ENCODE results near the gene OR51F2.
"Not testable (repeated sequence)": the region's sequence is repeated elsewhere in the genome, so short reads cannot be mapped to it uniquely, and the experiment has no call there.

Gene OR51F2, protein sequence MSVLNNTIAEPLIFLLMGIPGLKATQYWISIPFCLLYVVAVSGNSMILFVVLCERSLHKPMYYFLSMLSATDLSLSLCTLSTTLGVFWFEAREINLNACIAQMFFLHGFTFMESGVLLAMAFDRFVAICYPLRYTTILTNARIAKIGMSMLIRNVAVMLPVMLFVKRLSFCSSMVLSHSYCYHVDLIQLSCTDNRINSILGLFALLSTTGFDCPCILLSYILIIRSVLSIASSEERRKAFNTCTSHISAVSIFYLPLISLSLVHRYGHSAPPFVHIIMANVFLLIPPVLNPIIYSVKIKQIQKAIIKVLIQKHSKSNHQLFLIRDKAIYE

DNA sequence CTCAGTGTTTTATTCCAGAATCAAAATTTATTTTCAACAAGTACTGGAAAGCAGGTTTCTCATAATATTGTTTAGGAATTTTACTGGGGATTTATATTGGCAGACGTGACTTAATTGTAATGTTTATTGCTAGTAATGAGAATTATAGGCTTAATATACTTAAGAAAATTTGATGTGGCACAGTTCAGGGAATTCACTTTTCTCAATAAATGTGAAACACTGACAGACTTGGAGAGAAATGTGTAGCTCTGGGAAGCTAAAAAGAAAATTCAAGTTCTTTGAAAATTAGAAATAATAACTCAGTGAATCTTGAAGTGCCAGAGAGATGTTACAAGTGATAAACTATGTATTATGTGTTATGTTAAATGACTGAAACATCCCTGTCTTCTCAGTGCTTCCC lies at the start of gene OR51F2:
Gene OR51F2 (plus strand): TSS at position 301 of the 400 bp plus-strand sequence. CDS start 101 bp downstream, outside the sequence.
- H3K4me1 ChIP-seq (ENCODE audit: insufficient read depth, low read length): no peaks in the 10 kb centered on the region
- no peak within 1 kb of the TSS for H3K4me3 ChIP-seq (ENCODE audit: low read length)
- H3K36me3 ChIP-seq (ENCODE audit: insufficient read depth, low read depth, low read length): no peaks in the 10 kb centered on the region
- H3K27me3 ChIP-seq (ENCODE audit: insufficient read depth, low read length): no peaks in the 10 kb centered on the region; the same call in 1 of the 2 replicates
- no peaks in the 10 kb centered on the region for H3K9me3 ChIP-seq (ENCODE audit: insufficient read depth, low read depth, low read length)
- H3K27ac ChIP-seq (ENCODE audit: low read length): no peak within 1 kb of the TSS
- H3K9ac ChIP-seq (ENCODE audit: low read depth, low read length): no peak within 1 kb of the TSS

DNA sequence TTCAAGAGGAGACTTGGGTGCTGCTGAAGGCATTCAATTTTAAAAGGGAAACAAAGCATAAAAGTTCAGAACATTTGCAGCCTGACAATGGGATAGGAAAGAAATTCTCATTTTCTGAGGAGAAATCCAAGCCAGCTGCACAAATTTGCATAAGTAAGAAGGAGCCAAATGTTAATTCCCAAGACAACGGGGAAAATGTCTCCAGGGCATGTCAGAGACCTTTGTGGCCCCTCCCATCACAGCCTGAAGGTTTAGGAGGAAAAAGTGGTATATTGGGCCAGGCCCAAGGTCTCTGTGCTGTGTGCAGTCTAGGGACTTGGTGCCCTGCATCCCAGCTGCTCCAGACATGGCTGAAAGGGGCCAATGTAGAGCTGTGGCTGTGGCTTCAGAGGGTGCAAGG lies 38.7 kb upstream of the OR51F2 start:
- Histone ChIP-seq H3K27ac (ENCODE audit: low read length) (no peak overlapping the region), H3K27me3 (ENCODE audit: insufficient read depth, low read length) (no peaks in the 10 kb centered on the region), H3K4me1 (ENCODE audit: insufficient read depth, low read length) (no peaks in the 10 kb centered on the region), H3K4me3 (ENCODE audit: low read length) (no peak overlapping the region), H3K9me3 (ENCODE audit: insufficient read depth, low read depth, low read length) (peaks cover 3% of the 10 kb centered on the region; the same call in 1 of the 2 replicates), H3K36me3 (ENCODE audit: insufficient read depth, low read depth, low read length) (no peaks in the 10 kb centered on the region), H3K9ac (ENCODE audit: low read depth, low read length) (no peak overlapping the region)

DNA sequence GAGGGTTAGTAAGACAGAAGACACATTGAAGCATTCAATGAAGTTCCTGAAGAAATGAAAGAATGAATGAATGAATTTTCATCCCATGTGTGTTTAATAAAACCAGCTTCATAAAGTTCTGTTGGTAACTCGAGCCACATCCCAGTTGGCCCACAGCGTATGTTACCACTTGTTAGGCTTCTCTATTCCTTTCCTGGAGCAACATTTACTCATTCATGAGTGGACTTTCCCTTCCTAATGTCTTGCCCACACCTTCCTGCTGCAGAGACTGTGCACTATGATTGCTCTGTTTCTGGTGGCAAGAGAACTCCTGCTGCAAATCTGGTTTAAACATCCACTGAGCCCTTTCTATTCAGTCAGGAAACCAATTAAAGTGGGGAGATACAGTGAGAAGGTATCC lies 23.9 kb upstream of the OR51F2 start:
- no peak overlapping the region for H3K4me3 ChIP-seq (ENCODE audit: low read length)
- H3K4me1 ChIP-seq (ENCODE audit: insufficient read depth, low read length): no peaks in the 10 kb centered on the region
- H3K36me3 ChIP-seq (ENCODE audit: insufficient read depth, low read depth, low read length): no peaks in the 10 kb centered on the region
- no peak overlapping the region for H3K27ac ChIP-seq (ENCODE audit: low read length)
- no peak overlapping the region for H3K9ac ChIP-seq (ENCODE audit: low read depth, low read length)
- no peaks in the 10 kb centered on the region for H3K27me3 ChIP-seq (ENCODE audit: insufficient read depth, low read length)
- H3K9me3 ChIP-seq (ENCODE audit: insufficient read depth, low read depth, low read length): no peaks in the 10 kb centered on the region

DNA sequence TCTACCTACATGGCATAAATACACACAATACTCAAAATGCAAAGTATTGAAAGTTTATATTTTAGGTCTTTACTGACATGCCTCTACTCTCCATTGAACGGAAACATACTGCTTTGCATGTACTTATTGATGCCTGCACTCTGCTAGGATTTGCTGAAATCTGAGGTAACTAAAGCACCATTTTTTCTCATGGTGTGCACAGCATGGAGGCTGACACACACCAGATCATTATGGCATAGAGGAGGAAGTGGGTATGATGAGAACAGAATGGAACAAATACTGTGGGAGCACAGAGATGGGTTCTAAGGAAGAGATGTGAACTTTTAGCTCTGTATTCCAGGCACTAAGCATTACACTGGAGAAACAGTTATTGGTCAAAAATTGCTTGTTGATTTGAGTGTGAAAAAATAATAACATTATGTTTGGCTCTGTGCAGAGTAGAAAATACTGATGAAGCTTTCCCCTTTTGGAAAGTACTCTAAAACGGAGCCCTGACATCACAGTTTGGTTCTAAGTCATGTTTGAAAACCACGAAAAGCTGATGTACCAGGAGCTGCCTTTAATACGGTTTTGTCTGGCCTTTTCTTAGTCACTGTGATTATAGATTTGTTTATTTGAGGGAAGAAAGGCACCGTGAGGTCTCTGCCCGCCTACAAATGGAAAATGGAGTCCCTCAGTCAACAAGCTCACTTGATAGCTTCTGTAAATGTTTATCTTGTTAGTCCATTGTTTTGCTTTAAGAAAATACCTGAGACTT lies 22.5 kb upstream of the OR51F2 start:
- H3K36me3 ChIP-seq (ENCODE audit: insufficient read depth, low read depth, low read length): no peaks in the 10 kb centered on the region

DNA sequence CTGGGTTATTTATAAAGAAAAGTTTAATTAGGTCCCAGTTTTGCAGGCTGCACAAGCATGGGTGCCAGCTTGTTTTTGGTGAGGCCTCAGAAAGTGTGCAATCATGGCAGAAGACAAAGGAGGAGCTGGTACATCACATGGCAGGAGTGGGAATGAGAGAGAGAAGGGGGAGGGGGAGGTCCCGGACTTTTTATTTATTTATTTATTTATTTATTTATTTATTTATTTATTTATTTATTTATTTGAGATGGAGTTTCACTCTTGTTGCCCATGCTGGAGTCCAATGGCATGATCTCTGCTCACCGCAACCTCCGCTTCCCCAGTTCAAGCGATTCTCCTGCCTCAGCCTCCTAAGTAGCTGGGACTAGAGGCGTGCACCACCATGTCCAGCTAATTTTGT lies 19.8 kb upstream of the OR51F2 start:
- not testable (repeated sequence) for H3K27ac ChIP-seq (ENCODE audit: low read length); H3K27me3 ChIP-seq (ENCODE audit: insufficient read depth, low read length); H3K9ac ChIP-seq (ENCODE audit: low read depth, low read length); H3K4me3 ChIP-seq (ENCODE audit: low read length); H3K9me3 ChIP-seq (ENCODE audit: insufficient read depth, low read depth, low read length); H3K4me1 ChIP-seq (ENCODE audit: insufficient read depth, low read length); H3K36me3 ChIP-seq (ENCODE audit: insufficient read depth, low read depth, low read length)

More for the DNA sequence above, 22.5 kb upstream of the OR51F2 start:
- Histone ChIP-seq H3K4me3 (ENCODE audit: low read length) (no peak overlapping the region), H3K27ac (ENCODE audit: low read length) (no peak overlapping the region), H3K9me3 (ENCODE audit: insufficient read depth, low read depth, low read length) (no peaks in the 10 kb centered on the region), H3K27me3 (ENCODE audit: insufficient read depth, low read length) (no peaks in the 10 kb centered on the region), H3K9ac (ENCODE audit: low read depth, low read length) (no peak overlapping the region), H3K4me1 (ENCODE audit: insufficient read depth, low read length) (no peaks in the 10 kb centered on the region)

DNA sequence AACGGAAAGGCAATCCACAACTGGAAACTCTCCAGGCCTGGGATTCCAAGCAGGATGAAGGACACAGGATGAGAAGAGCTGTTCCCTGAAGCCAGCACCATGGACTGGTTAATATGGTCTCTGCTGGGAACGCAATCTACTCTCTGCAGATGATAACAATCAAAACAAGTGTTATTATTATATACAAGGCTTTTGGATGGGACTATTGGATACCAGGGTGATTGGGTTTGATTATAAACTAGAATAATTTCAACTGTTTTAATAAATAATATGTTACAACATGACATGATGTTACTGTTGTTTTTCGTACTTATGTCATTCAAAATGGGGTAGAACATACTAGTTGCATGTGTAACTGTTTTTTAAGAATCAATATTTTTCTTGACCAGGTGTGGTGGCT lies 16.8 kb upstream of the OR51F2 start, which contains the start of gene OR52R1:
Gene OR52R1 (minus strand): TSS at position 101 of the 400 bp plus-strand sequence. CDS start 0 bp downstream, at position 101.
- Histone ChIP-seq H3K27me3 (ENCODE audit: insufficient read depth, low read length) (no peaks in the 10 kb centered on the region), H3K9me3 (ENCODE audit: insufficient read depth, low read depth, low read length) (no peaks in the 10 kb centered on the region), H3K36me3 (ENCODE audit: insufficient read depth, low read depth, low read length) (no peaks in the 10 kb centered on the region), H3K27ac (ENCODE audit: low read length) (no peak within 1 kb of the TSS), H3K4me1 (ENCODE audit: insufficient read depth, low read length) (no peaks in the 10 kb centered on the region), H3K4me3 (ENCODE audit: low read length) (no peak within 1 kb of the TSS), H3K9ac (ENCODE audit: low read depth, low read length) (no peak within 1 kb of the TSS)

DNA sequence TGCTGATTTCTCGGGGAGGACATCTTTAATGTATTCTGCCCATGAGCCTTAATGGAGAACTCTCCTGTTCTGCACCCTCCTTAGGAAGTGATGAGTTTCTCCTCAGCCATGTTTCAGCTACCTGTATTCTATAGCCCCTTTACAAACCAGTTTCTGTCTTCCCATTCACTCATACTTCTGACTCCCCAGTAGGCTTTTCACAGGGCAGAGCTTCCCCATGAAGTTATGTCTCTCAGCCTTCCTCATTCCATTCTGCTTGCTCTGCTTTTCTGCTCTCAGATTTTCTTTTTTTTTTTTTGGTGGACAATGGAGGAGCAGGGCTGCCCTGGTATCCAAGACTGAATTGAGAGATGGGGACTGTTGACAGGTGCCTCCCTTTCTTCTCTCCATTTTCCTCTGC lies 12.6 kb upstream of the OR51F2 start:
- Histone ChIP-seq H3K9me3 (ENCODE audit: insufficient read depth, low read depth, low read length) (no peaks in the 10 kb centered on the region), H3K27ac (ENCODE audit: low read length) (no peak overlapping the region), H3K9ac (ENCODE audit: low read depth, low read length) (no peak overlapping the region), H3K27me3 (ENCODE audit: insufficient read depth, low read length) (no peaks in the 10 kb centered on the region), H3K4me1 (ENCODE audit: insufficient read depth, low read length) (no peaks in the 10 kb centered on the region), H3K36me3 (ENCODE audit: insufficient read depth, low read depth, low read length) (no peaks in the 10 kb centered on the region), H3K4me3 (ENCODE audit: low read length) (no peak overlapping the region)

DNA sequence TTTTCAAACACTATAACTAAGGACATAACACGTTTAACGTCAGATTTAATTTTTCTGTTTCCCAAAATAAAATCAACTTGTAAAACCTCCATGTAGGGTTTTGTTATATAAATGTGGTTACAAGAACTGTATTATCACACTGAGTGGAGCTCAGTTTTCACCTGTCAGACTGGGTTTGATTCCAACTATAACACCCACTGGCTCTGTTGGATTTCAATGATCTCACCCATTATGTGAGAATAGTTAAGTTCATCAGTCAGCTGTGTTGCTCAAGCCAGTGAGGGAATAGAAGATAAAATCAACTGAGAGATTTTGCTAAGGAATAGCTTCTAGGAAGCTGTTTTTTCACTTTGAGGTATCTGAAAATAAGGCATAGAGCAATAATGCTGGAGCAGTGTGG lies 11.9 kb upstream of the OR51F2 start:
- H3K9me3 ChIP-seq (ENCODE audit: insufficient read depth, low read depth, low read length): no peaks in the 10 kb centered on the region
- H3K27ac ChIP-seq (ENCODE audit: low read length): no peak overlapping the region
- no peaks in the 10 kb centered on the region for H3K27me3 ChIP-seq (ENCODE audit: insufficient read depth, low read length)
- H3K4me1 ChIP-seq (ENCODE audit: insufficient read depth, low read length): no peaks in the 10 kb centered on the region
- H3K4me3 ChIP-seq (ENCODE audit: low read length): no peak overlapping the region
- H3K9ac ChIP-seq (ENCODE audit: low read depth, low read length): no peak overlapping the region
- no peaks in the 10 kb centered on the region for H3K36me3 ChIP-seq (ENCODE audit: insufficient read depth, low read depth, low read length)

DNA sequence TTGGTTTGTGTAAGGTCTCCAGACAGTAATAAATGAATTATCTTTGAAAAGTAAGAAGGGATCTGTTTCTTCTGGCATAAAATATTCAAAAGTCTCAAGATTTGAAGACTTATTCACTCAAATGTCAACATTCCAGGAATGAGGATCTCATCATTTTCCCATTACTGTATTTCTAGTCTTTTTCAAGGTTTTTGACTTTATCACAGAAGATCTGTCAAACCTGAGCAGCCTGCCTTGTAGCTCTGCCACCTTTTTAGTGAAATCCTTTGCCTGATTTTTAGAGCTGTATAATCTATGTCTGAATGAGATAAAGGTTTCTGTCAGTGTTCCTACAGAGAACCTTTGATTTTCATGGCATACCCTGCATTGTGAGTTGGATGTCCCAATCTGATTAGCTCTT lies 4.0 kb downstream of the OR51F2 start:
- Histone ChIP-seq H3K4me1 (ENCODE audit: insufficient read depth, low read length) (no peaks in the 10 kb centered on the region), H3K4me3 (ENCODE audit: low read length) (no peak overlapping the region), H3K36me3 (ENCODE audit: insufficient read depth, low read depth, low read length) (no peaks in the 10 kb centered on the region)

DNA sequence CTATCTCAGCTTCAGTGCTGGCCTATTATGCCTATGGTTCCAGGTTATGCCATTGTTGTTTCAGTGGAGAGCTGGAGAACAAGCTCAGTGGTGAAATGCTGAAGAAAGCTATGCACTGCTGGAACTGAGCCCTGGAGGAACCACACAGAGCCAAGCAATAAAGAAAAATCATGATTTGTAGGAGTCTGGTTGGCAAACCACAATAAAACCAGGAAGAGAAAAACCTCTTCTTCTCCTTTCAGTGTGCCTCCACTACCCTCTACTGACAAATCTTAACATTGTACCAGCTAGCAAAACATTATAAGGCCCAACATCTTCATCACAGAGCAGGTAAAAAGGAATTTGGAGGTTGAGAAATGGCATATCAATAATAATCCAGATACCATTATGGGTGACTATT lies 5.3 kb downstream of the OR51F2 start:
- Histone ChIP-seq H3K4me1 (ENCODE audit: insufficient read depth, low read length) (no peaks in the 10 kb centered on the region), H3K9ac (ENCODE audit: low read depth, low read length) (no peak overlapping the region), H3K4me3 (ENCODE audit: low read length) (no peak overlapping the region), H3K27me3 (ENCODE audit: insufficient read depth, low read length) (no peaks in the 10 kb centered on the region; the same call in 1 of the 2 replicates), H3K9me3 (ENCODE audit: insufficient read depth, low read depth, low read length) (no peaks in the 10 kb centered on the region), H3K27ac (ENCODE audit: low read length) (no peak overlapping the region), H3K36me3 (ENCODE audit: insufficient read depth, low read depth, low read length) (no peaks in the 10 kb centered on the region)

More for the DNA sequence above, 4.0 kb downstream of the OR51F2 start:
- no peaks in the 10 kb centered on the region for H3K9me3 ChIP-seq (ENCODE audit: insufficient read depth, low read depth, low read length)
- H3K27ac ChIP-seq (ENCODE audit: low read length): no peak overlapping the region
- H3K27me3 ChIP-seq (ENCODE audit: insufficient read depth, low read length): no peaks in the 10 kb centered on the region; the same call in 1 of the 2 replicates
- no peak overlapping the region for H3K9ac ChIP-seq (ENCODE audit: low read depth, low read length)

DNA sequence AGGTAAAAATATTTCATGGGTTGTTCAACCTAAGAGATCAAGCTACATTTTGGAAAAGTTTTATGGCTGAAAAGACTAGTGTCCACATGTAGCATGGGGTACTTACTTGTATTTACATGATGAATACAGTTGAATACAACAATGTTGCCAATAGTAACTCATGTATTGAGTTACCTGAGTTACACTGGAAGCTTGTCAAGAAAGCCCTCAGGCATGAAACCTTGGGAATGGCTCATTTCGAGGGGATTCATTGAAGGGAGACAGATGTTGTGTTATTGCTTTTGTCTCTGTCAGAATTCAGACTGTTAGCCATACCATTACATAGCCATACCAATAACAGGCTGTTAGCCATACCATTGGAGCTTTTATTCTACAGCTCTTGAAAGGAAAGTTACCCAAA lies 9.2 kb downstream of the OR51F2 start:
- Histone ChIP-seq H3K4me1 (ENCODE audit: insufficient read depth, low read length) (no peaks in the 10 kb centered on the region), H3K36me3 (ENCODE audit: insufficient read depth, low read depth, low read length) (no peaks in the 10 kb centered on the region), H3K27me3 (ENCODE audit: insufficient read depth, low read length) (no peaks in the 10 kb centered on the region), H3K9me3 (ENCODE audit: insufficient read depth, low read depth, low read length) (no peaks in the 10 kb centered on the region), H3K4me3 (ENCODE audit: low read length) (no peak overlapping the region), H3K9ac (ENCODE audit: low read depth, low read length) (no peak overlapping the region), H3K27ac (ENCODE audit: low read length) (no peak overlapping the region)

DNA sequence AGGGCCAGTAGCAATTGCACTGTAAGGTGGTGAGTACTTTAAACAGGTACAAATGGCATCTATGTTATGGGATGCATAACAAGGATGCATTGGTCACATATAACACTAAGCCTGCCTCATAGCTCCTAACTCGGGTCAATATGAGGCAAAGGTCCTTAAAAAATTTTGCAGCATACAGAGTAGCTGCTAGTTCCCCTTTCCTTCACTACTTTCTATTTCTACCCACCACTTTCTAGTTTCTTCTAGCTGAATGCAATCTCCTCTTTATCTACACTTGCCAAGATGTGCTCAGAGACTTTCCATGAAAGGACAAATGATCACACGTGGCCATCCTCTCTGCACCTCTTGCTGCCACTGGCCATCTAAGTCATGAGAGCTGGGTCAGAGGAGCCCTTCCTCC lies 9.8 kb downstream of the OR51F2 start:
- no peaks in the 10 kb centered on the region for H3K4me1 ChIP-seq (ENCODE audit: insufficient read depth, low read length)

More for the DNA sequence above, 9.8 kb downstream of the OR51F2 start:
- Histone ChIP-seq H3K4me3 (ENCODE audit: low read length) (no peak overlapping the region), H3K27ac (ENCODE audit: low read length) (no peak overlapping the region), H3K9me3 (ENCODE audit: insufficient read depth, low read depth, low read length) (no peaks in the 10 kb centered on the region), H3K36me3 (ENCODE audit: insufficient read depth, low read depth, low read length) (no peaks in the 10 kb centered on the region), H3K9ac (ENCODE audit: low read depth, low read length) (no peak overlapping the region), H3K27me3 (ENCODE audit: insufficient read depth, low read length) (no peaks in the 10 kb centered on the region)

All from iPS-20b (cell line).